ENCODE measurements around the gene AKAP8L. TPM values are rescaled to one million over a fixed set of nuclear protein-coding genes. Genes with fewer than 3 reads are reported as not detected.

Gene AKAP8L
- total RNA-seq, 2 donors from 2014 or later: 190 to 237 TPM

DNA sequence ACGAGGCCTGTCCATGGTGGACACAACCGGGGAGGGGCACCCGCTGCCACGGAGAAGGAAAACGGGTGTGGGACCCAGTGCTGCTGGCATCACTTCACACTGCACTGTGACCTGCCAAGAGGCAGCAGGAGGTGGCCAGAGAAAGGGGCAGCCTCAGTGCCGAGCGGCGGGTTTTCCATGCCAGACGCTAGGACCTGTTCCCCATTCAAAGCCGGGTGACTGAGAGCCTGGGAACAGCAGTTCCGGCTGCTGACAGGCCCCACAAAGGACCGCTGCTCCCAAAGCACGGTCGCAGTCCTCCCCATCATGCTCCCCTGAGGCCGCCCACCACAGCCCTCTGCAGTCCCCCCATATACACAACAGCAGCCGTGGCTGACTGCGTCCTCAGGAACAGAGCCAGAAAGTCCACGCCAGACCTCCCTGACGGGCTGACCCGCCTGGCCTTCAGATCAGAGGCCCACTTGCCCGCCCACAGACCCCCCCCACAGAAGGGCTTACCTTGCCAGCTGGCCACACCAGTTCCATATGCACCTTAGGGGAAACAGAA, 44.6 kb downstream of the AKAP8L start:
- Histone ChIP-seq H3K9me3 (ENCODE audit: control insufficient read depth, low read length) (no peaks in the 10 kb centered on the region), H3K4me3 (ENCODE audit: low read length) (no peak overlapping the region), H3K27ac (ENCODE audit: low read depth, low read length) (no peak overlapping the region), H3K9ac (ENCODE audit: extremely low read depth, low read length, poor library complexity, severe bottlenecking) (no peak overlapping the region), H3K27me3 (ENCODE audit: control insufficient read depth, insufficient read depth, low read length, poor library complexity, severe bottlenecking) (no peaks in the 10 kb centered on the region), H3K36me3 (ENCODE audit: control insufficient read depth, insufficient read depth, low read length) (peaks cover 33% of the 10 kb centered on the region), H3K4me1 (ENCODE audit: control insufficient read depth, insufficient read depth, low read length) (no peaks in the 10 kb centered on the region)
- H3K9me3 Mint-ChIP-seq: no peaks in the 10 kb centered on the region
- H3K4me3 Mint-ChIP-seq: no peak overlapping the region
- H3K27me3 Mint-ChIP-seq (ENCODE audit: insufficient read depth): no peaks in the 10 kb centered on the region
- DNase-seq: no peak
- 90 to 94% methylated on average over 6 to 21 of the region's 21 CpGs for WGBS, 2 experiments (ENCODE audit: insufficient coverage in 1 of 2, insufficient read length in 1 of 2)
- H3K36me3 Mint-ChIP-seq (ENCODE audit: low read depth): peaks cover 45% of the 10 kb centered on the region
- TF ChIP-seq, protein P1, sequence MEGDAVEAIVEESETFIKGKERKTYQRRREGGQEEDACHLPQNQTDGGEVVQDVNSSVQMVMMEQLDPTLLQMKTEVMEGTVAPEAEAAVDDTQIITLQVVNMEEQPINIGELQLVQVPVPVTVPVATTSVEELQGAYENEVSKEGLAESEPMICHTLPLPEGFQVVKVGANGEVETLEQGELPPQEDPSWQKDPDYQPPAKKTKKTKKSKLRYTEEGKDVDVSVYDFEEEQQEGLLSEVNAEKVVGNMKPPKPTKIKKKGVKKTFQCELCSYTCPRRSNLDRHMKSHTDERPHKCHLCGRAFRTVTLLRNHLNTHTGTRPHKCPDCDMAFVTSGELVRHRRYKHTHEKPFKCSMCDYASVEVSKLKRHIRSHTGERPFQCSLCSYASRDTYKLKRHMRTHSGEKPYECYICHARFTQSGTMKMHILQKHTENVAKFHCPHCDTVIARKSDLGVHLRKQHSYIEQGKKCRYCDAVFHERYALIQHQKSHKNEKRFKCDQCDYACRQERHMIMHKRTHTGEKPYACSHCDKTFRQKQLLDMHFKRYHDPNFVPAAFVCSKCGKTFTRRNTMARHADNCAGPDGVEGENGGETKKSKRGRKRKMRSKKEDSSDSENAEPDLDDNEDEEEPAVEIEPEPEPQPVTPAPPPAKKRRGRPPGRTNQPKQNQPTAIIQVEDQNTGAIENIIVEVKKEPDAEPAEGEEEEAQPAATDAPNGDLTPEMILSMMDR (conservative IDR thresholded peaks at IDR 0.05): no peak
- H3K4me1 Mint-ChIP-seq: peaks cover 12% of the 10 kb centered on the region
- H3K27ac Mint-ChIP-seq: peak overlapping the region; percentile 13

DNA sequence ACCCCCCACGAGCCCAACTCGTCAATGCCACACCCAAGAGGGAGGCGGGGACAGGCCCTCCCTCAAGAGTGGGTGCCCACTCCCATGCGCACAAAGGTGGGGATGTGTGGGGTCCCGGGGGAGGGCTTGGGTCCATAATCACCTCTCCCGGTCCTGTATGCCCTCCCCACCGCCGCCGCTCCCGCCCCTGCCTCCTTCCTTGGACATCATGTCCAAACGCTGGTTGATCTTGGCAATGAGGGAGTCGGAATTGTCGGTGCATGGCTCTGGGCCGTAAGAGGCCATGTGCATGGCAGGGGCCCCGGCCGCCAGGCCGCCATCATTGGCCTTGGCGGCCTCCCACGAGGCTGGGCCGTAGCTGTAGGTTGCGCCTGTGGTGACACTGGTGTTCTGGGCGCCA, 45.1 kb downstream of the AKAP8L start:
- Histone ChIP-seq H3K9ac (ENCODE audit: extremely low read depth, low read length, poor library complexity, severe bottlenecking) (no peak overlapping the region), H3K27me3 (ENCODE audit: control insufficient read depth, insufficient read depth, low read length, poor library complexity, severe bottlenecking) (no peaks in the 10 kb centered on the region), H3K27ac (ENCODE audit: low read depth, low read length) (no peak overlapping the region), H3K36me3 (ENCODE audit: control insufficient read depth, insufficient read depth, low read length) (peaks cover 38% of the 10 kb centered on the region), H3K4me3 (ENCODE audit: low read length) (no peak overlapping the region), H3K4me1 (ENCODE audit: control insufficient read depth, insufficient read depth, low read length) (no peaks in the 10 kb centered on the region), H3K9me3 (ENCODE audit: control insufficient read depth, low read length) (no peaks in the 10 kb centered on the region)
- Mint-ChIP-seq H3K9me3 (no peaks in the 10 kb centered on the region), H3K4me3 (no peak overlapping the region), H3K36me3 (ENCODE audit: low read depth) (peaks cover 50% of the 10 kb centered on the region), H3K27me3 (ENCODE audit: insufficient read depth) (no peaks in the 10 kb centered on the region), H3K4me1 (peaks cover 12% of the 10 kb centered on the region), H3K27ac (peak overlapping the region; percentile 13)
- WGBS, 2 experiments (ENCODE audit: insufficient coverage in 1 of 2, insufficient read length in 1 of 2): 95 to 99% methylated on average over 18 to 22 of the region's 22 CpGs
- DNase-seq: no peak
- TF ChIP-seq, protein P1 (conservative IDR thresholded peaks at IDR 0.05): no peak

DNA sequence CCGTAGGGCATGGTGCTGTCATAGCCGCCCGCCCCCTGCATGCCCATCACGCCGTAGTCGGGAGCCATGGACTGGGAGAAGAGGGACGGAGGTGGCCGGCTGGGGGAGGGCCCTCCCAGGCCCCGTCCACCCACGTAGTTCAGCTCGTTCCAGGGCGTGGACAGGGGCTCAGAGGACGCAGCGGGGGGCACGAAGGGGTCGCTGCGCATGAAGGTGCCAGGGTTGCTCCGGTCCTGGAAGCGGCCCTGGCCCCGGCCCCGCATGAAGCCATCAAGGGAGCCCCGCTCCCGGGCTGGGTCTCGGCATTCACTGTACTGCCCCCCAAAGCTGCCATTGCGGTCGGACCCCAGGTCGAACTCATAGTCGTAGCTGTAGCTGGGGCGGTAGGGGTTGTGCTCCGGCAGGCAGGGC, 45.9 kb downstream of the AKAP8L start:
- Mint-ChIP-seq H3K4me1 (peaks cover 10% of the 10 kb centered on the region), H3K4me3 (no peak overlapping the region), H3K27me3 (ENCODE audit: insufficient read depth) (no peaks in the 10 kb centered on the region), H3K36me3 (ENCODE audit: low read depth) (peaks cover 56% of the 10 kb centered on the region), H3K9me3 (no peaks in the 10 kb centered on the region), H3K27ac (no peak overlapping the region)
- H3K4me3 ChIP-seq (ENCODE audit: low read length): no peak overlapping the region
- TF ChIP-seq, protein P1 (conservative IDR thresholded peaks at IDR 0.05): no peak
- H3K9me3 ChIP-seq (ENCODE audit: control insufficient read depth, low read length): no peaks in the 10 kb centered on the region
- no peaks in the 10 kb centered on the region for H3K4me1 ChIP-seq (ENCODE audit: control insufficient read depth, insufficient read depth, low read length)
- no peak for DNase-seq
- no peak overlapping the region for H3K9ac ChIP-seq (ENCODE audit: extremely low read depth, low read length, poor library complexity, severe bottlenecking)
- H3K27me3 ChIP-seq (ENCODE audit: control insufficient read depth, insufficient read depth, low read length, poor library complexity, severe bottlenecking): no peaks in the 10 kb centered on the region
- WGBS, 2 experiments (ENCODE audit: insufficient coverage in 1 of 2, insufficient read length in 1 of 2): 95 to 96% methylated on average over 18 to 30 of the region's 30 CpGs
- no peak overlapping the region for H3K27ac ChIP-seq (ENCODE audit: low read depth, low read length)
- peaks cover 46% of the 10 kb centered on the region for H3K36me3 ChIP-seq (ENCODE audit: control insufficient read depth, insufficient read depth, low read length)

Data from endodermal cell (in vitro differentiated cells).